ENCODE data around the gene SSH2. TPM values are rescaled to one million over a fixed set of nuclear protein-coding genes. Genes with fewer than 3 reads are reported as not detected.
"Not testable (repeated sequence)": the region's sequence is repeated elsewhere in the genome, so short reads cannot be mapped to it uniquely, and the experiment has no call there.

SSH2 gene
- total RNA-seq, 1 experiment from 2014 or later, result 2.8 TPM

DNA sequence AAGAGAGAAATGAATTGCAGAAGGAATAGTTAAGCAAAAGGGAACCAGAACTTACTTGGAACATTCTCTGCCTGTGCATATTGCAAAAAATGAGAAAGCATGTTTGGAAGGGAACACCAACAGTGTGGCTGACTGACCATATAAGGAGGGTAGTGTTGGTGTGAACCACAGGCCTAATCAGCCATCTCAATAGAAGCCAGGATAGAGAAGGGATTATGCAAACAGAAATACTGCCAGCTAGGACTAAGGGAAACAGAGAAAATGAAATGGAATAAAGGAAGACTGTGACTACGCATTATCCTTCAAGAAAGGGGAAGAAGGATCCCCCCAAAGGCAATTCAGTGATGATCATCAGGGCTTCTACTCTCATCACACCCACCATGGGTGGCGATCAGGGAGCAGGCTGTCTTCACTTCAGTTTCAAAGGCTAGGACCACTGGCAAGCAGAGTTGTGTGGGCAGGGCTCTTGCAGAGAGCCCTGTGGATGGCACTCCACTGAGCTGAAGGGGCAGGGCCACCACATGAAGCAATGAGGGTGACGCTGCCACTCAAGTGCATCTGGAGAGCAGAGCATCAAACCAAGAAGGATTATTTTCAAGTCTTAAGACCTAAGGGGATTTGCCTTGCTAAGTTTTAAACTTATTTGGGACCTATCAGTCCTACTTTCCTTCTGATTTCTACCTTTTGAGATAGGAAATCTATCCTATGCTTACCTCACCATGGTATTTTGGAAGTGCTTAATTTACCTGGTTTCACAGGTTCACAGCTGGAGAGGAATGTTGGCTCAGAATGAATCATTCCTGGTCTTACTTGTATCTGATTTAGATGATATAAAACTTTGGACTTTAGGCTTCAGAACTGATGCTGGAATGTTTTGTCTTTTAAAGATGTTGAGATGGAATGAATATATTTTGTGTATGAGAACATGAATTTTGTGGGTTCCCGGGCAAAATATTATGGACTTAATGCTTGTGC lies 140.5 kb downstream of the SSH2 start:
- Histone ChIP-seq H3K36me3 (peaks cover 3% of the 10 kb centered on the region; the same call in 1 of the 2 replicates), H3K9me3 (no peaks in the 10 kb centered on the region), H3K4me3 (no peak overlapping the region), H3K27me3 (no peaks in the 10 kb centered on the region)
- no peak for DNase-seq

DNA sequence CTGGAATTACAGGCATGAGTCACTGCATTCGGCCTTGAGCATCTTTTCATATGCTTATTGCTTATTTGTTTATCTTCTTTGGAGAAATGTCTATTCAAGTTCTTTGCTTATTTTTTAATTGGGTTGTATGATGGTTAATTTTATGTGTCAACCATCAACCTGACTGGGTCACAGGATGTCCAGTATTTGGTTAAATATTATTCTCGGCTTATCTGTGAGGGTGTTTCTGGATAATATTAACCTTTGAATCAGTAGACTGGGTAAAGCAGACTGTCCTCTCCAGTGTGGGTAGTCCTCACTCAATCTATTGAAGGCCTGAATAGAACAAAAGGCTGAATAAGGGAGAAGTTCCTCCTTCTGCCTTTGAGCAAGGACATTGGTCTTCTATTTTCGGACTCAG lies 142.0 kb downstream of the SSH2 start:
- no peaks in the 10 kb centered on the region for H3K27me3 ChIP-seq
- no peak for DNase-seq
- peaks cover 7% of the 10 kb centered on the region for H3K36me3 ChIP-seq
- H3K4me3 ChIP-seq, result no peak overlapping the region
- H3K9me3 ChIP-seq, result no peaks in the 10 kb centered on the region

DNA sequence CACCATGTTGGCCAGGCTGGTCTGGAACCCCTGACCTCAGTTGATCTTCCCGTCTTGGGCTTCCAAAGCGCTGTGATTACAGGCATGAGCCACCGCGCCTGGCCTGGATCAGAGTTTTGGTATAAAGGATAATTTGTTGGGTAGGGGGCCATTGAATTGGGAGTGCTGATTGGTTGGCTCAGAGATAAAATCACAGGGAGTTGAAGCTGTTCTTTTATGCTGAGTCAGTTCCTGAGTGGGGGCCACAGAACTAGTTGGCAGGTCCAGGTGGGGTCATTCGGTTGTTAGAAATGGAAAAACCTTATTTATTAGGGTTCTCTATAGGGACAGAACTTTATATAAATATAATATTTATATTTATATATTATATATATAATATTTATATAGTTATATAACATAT lies 147.1 kb downstream of the SSH2 start:
- Histone ChIP-seq H3K4me3 (no peak overlapping the region), H3K9me3 (no peaks in the 10 kb centered on the region), H3K27me3 (no peaks in the 10 kb centered on the region), H3K36me3 (peaks cover 7% of the 10 kb centered on the region)
- no peak for DNase-seq

DNA sequence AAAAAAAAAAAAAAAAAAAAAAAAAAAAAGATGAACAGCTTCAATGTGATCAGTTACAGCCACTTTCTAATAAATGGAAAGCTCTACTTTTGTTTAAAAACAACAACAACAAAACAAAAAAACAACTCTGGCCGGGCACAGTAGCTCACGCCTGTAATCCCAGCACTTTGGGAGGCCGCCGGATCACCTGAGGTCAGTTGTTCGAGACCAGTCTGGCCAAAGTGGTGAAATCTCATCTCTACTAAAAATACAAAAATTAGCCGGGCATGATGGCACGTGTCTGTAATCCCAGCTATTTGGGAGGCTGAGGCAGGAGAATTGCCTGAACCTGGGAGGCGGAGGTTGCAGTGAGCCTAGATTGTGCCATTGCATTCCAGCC lies 150.2 kb downstream of the SSH2 start:
- not testable (repeated sequence) for H3K9me3 ChIP-seq, H3K27me3 ChIP-seq, DNase-seq, H3K4me3 ChIP-seq, H3K36me3 ChIP-seq

DNA sequence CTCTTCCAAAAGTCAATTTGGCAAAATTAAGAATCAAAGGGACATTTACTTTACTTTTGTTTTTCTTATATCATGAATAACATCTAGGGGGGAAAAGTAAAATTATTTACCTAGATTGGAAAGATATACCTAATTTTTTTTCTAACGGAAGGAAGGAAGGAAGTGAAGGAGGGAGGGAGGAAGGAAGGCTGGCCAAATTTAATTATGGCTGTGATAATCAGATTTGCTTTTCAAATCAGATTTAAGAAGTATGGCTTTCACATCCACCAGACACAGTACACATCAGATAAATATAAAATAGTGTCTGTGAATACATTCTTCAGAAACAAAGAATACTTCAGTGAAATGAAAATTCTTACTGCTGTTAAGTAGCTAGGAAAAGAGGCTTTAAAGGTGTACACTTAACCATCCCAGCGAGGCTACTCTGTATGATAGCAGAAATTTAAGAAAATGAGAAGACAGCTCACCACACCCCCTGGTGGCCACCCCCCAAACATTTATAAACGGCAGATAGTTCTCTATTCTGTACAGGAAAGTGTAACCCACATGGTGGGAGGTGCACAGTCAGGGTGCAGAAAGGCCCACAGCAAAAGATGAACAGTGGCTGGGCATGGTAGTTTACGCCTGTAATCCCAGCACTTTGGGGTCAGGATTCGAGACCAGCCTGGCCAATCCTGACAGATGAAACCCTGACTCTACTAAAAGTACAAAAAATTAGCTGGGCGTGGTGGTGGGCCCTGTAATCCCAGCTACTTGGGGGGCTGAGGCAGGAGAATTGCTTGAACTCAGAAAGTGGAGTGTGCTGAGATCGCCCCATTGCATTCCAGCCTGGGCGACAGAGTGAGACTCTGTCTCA lies 150.8 kb downstream of the SSH2 start:
- peaks cover 3% of the 10 kb centered on the region for H3K36me3 ChIP-seq
- H3K4me3 ChIP-seq, result no peak overlapping the region
- DNase-seq, result peak; percentile 59
- H3K9me3 ChIP-seq, result no peaks in the 10 kb centered on the region
- no peaks in the 10 kb centered on the region for H3K27me3 ChIP-seq

DNA sequence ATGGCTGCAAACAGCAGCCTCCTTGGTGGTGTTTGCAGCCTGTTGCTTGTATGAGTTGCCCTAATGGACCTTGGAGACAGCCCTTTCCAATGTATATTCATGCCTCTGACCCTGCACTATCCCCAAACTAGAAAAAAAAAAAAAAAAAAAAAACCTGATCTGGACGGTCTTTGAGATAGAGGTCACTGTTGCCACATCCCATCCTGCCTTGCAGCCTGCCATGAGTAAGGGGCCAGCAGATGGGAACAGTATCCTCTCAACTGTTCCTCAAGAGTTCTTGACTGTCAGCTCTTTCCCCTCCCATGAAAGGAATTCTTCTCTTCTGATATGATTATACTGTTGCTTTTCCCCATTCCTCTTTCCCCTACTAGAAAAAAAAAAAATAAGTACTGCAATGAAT lies 152.4 kb downstream of the SSH2 start:
- no peak for DNase-seq
- H3K4me3 ChIP-seq, result no peak overlapping the region
- no peaks in the 10 kb centered on the region; the same call in 1 of the 2 replicates for H3K36me3 ChIP-seq
- no peaks in the 10 kb centered on the region for H3K9me3 ChIP-seq
- H3K27me3 ChIP-seq, result no peaks in the 10 kb centered on the region

DNA sequence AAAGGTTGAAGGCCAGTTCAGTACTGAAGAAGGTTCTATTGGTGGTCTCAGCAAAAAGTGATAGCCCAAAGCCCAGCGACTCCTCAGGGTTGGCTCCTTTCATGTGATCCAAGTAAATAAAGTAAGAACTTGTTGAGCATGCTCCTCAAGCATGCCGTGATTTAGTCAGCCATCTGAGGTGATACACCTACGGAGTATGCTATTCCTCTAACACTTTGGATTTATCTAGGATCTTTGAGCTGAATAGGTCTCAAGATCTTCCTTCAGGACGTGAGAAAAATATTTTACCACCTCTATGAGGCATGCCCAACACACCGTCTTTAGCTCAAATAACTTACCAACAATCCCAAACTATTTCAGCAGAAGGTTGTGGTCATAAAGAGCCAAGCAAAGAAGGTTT lies 154.0 kb downstream of the SSH2 start:
- no peak for DNase-seq
- Histone ChIP-seq H3K36me3 (no peaks in the 10 kb centered on the region; the same call in 1 of the 2 replicates), H3K27me3 (no peaks in the 10 kb centered on the region), H3K9me3 (no peaks in the 10 kb centered on the region), H3K4me3 (no peak overlapping the region)

DNA sequence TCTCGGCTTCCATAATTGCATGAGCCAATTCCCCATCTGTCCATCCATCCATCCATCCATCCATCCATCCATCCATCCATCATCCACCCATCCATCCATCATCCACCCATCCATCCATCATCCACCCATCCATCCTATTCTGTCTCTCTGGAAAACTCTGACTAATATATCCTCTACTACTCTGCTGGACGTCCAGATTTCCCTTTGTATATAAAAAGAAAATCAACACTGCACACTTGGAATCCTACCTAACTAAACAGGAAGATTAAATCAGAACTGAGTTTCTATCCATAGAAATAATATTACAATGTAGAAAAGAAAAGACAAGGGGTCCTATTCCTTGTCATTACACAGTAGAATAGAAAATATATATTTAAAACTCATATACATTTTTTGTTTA lies 157.0 kb downstream of the SSH2 start:
- Histone ChIP-seq H3K27me3 (no peaks in the 10 kb centered on the region), H3K4me3 (no peak overlapping the region), H3K9me3 (no peaks in the 10 kb centered on the region), H3K36me3 (no peaks in the 10 kb centered on the region; the same call in 1 of the 2 replicates)
- no peak for DNase-seq

DNA sequence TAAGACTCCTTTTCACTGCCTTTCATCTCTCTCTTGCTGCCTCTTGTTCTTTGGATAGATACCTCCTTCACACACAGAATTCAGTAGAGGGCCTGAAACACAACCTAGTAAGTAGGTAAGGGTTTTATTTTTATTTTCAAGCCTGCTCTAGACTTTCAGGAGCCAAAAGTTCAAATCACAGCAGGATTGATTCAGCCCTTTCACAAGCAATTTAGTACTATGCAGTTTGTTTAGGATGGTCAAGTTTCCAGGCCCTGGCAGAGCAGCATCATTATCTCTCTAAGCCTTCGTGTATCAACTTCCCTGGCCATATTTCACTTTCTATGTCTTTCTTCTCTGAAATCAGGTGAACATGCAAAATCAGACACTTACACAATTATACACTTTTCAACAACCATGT lies 158.5 kb downstream of the SSH2 start:
- Histone ChIP-seq H3K9me3 (no peaks in the 10 kb centered on the region), H3K4me3 (no peak overlapping the region), H3K27me3 (no peaks in the 10 kb centered on the region), H3K36me3 (no peaks in the 10 kb centered on the region; the same call in 1 of the 2 replicates)
- DNase-seq, result no peak

DNA sequence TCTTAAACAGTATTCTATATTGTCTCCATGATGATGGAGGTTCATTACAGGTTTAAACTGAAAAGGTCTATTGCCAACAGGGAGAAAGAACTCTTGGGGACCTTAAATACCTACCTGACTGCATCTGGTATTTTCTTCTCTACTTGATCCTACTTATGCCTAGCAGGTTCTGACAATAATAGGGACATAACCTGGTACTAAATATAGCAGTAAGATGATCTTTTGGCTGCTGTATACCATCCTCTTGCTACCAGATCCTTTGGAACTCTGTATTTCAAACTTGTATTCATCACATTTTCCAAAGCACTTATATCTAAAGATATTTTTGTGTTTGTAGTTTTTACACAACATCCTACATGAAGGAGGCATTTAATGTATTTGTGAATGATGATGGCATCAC lies 160.8 kb downstream of the SSH2 start:
- Histone ChIP-seq H3K4me3 (no peak overlapping the region), H3K36me3 (no peaks in the 10 kb centered on the region), H3K27me3 (no peaks in the 10 kb centered on the region), H3K9me3 (no peaks in the 10 kb centered on the region)
- DNase-seq, result no peak

DNA sequence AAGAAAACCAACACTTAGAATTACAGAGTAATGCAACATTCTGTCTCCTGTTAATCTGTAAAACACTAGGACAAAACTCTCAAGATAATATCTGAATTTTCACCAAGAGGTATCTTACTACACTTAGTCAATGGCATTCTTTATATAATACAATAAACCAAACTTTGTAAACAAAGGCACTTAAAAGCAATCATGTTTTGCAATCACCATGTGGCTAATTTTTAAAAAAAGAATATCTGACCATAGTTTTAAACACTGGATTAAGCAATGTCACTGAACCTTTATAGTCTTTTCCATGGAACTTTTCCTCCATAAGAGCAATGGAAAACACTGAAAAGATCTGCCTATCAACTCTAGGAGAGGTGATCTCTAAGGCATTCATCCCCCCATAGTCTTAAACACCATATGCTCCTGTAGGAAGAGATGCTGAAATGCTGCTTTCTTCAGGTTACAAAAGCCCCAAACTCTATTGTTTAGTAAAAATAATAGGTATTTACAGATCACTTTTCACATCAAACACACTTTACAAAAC lies 163.2 kb downstream of the SSH2 start:
- no peak for DNase-seq
- Histone ChIP-seq H3K4me3 (no peak overlapping the region), H3K9me3 (no peaks in the 10 kb centered on the region), H3K36me3 (no peaks in the 10 kb centered on the region), H3K27me3 (no peaks in the 10 kb centered on the region)

DNA sequence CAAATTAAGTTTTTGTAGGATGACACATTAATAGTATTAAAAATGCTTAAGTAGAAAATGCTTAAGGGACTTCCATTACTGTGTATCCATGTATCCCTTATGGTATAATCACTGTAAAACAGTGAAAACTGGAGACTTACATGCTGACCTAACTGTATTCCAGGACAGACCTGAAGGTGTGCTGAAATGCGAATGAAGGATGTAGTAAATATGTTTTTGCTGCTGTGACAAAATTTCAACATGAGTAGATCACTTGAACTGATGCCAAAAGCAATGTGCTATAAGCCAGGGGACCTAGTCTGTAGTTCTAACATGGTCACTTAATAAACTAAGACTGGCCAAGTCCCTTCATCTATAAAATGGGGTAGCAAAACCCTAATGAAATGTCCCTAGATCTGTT lies 165.3 kb downstream of the SSH2 start:
- no peak overlapping the region for H3K4me3 ChIP-seq
- H3K27me3 ChIP-seq, result no peaks in the 10 kb centered on the region
- H3K9me3 ChIP-seq, result no peaks in the 10 kb centered on the region
- no peaks in the 10 kb centered on the region for H3K36me3 ChIP-seq
- no peak for DNase-seq

DNA sequence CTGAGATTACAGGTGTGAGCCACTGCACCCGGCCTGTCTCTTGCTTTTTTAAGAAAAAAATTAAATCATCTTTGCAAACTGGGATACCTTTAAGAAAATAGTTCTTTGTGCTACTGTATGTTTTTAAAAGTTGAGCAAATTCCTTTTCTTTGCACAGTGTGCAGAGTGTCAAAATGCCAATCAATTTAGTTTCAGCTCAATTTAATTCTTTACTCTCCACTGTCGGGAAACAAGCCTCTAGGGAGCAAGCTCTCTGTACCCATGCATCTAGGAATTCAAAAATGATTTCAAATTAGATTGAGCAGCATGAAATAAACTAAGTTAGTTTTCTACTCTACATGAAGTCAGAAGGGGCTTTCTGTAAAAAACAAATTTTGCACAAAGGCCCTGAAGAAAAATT lies 165.8 kb downstream of the SSH2 start:
- no peak for DNase-seq
- Histone ChIP-seq H3K4me3 (no peak overlapping the region), H3K9me3 (no peaks in the 10 kb centered on the region), H3K27me3 (no peaks in the 10 kb centered on the region), H3K36me3 (no peaks in the 10 kb centered on the region)

DNA sequence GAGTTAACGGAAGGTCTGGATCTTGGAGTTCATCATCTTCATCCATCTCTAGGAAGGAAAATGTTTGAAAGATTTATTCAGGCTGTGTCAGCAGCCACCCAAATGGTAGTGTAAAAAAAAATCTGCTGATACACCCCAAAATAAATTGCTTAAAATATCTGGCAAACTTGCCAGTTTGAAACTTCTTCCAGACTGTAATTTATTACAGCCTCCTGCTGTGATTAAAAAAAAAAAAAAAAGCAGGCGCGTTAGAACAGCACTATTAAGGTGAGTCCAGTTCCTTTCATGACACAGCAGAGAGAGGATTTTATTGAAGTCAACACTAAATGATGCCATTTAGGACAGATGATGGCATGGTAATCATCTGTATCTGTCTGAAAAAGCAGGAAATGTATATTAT lies 166.8 kb downstream of the SSH2 start:
- Histone ChIP-seq H3K36me3 (no peaks in the 10 kb centered on the region), H3K4me3 (no peak overlapping the region), H3K9me3 (no peaks in the 10 kb centered on the region), H3K27me3 (no peaks in the 10 kb centered on the region)
- no peak for DNase-seq

DNA sequence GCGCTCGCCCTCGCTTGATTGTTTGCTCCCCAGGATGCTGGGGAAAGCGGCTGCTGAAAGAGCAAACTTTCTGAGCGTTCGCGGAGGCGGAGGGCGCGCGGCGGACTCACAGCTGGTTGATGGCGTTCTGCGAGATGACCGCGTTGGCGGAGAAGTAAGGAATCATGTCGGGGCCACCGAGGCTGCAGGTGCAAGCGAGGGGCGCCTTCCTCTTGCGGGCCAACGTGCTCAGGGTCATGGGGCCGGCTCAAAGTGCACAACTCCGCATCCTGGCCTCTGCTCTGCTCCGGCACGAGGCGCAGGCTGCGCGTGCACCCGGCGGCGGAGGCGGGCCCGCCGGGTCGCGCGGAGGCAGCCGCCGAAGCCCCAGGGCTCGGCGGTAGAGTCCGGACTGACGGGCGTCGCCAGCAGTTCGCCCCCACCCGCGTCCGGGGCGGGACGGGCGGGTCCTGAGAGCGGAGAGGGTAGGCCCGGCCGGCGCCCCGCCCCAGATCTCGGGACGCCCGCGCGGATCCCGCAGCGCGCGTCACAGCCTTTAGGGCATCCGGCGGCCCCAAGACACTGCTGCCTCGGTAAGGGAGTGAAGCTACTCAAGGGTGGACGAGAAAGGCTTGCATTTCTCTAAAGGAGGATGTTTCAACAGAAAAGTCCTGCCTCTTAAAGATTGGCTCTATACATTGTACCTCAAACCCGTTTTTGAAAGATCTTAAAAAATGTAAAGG lies 168.8 kb downstream of the SSH2 start:
- H3K9me3 ChIP-seq, result no peaks in the 10 kb centered on the region
- H3K4me3 ChIP-seq, result peak overlapping the region; percentile 65
- no peaks in the 10 kb centered on the region for H3K27me3 ChIP-seq
- DNase-seq, result peak; percentile 95
- no peaks in the 10 kb centered on the region for H3K36me3 ChIP-seq

DNA sequence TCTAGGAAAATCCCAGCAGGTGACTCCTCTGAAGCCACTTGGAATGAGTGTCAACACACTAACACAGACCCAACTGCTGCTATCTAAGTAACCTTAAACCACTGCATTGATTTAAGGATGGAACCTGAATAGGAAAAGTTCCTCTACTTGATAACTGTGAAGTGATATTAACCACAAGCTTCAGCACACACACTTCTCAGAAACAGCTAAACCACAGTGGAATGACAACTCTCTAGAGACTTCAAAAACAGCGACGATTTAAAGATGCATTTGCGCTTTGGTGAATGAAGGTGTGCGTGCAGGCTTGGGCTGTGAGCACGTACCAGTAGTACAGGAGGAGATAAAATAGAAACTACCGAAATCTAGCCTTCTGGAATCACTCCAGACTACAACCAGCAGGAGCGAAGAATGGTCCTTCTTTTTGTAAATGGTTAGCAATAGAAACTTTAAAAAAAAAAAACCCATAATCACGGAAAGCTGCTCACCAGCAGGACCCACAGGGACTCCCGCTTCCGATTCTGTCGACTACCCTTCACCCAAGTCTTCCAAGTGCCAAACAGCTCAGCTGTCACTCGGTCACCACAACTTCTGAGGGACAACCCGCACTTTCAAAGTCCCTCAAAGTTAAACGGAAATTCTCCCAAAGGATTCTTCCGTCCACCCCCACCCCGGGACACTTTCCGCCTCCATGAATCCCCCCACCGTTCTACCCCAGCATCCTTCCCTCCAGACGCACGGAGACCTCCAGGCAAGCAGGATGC lies 169.6 kb downstream of the SSH2 start:
- Histone ChIP-seq H3K27me3 (no peaks in the 10 kb centered on the region), H3K36me3 (no peaks in the 10 kb centered on the region), H3K4me3 (peak overlapping the region; percentile 65), H3K9me3 (no peaks in the 10 kb centered on the region)
- no peak for DNase-seq

All from MG63 (cell line).